Measurements from ENCODE around the gene MED23.

DNA sequence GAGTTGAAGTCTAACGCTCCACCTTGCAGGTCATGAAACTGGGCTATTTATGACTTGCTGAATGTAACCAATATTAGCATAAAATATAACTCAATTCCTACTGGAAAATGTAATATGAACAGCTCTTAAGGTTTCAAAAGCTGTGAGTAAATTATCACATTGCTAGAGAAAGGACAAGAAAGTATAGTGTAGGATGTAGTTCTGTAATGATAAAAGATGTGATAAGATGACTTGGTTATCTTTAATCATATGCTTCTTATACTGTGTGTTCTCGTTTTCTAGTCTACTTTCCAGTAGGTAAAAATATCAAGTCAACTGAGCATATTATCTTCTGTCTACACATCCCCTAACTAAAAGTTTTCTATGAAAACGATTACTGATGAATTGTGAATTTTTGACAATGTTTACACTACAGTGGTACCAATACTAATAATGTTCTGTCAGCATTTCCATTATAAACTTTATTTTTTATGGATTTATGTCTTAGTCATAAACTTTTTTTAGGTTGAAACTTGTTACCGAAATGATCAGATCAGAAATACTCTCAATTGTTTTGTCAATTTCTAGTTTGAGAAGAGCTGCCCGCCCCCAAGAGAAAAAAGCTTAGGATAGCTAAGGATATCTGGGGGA, 14.6 kb downstream of the MED23 start:
- TF ChIP-seq POLR2A (IDR thresholded peaks at IDR 0.05), result no peak
- no peak for TF ChIP-seq EP300 (IDR thresholded peaks at IDR 0.05)

Measured in suprapubic skin (tissue), 2 donors.